Measurements from ENCODE around the gene RAB44.

Gene RAB44

DNA sequence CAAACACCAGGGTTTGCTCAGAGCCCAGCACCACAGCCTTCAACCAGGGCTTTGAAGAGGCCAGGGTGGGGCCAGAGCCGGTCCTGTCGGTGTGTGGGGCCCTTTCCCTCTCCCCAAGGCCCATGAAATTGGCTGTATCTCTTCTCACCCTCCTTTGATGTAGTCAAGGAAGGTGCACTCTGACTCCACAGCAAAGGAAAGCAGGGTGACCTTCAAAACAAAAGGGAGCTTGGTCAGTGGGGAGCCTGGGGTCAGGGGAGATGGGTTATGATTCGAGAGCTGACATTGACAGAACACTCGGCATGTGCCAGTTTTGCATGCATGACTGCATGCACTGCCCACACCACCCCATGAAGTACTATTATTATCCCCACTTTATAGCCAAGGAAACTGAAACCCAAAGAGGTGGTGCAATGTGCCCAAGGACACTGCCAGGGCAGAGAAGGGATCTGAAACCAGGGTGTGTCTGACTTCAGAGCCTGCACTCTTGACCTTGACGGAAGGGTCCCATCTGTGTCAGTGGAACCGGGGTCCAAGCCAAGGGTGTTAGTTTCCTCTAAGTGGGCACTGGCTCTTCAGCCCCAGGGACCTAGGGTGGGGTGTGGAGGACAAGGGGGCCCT lies 55.4 kb downstream of the RAB44 start:
- FAIRE-seq (peak; percentile 95), DNase-seq (ENCODE audit: insufficient read length, low spot score) (no peak)
- peak; percentile 91 for TF ChIP-seq SPI1 (IDR thresholded peaks at IDR 0.05; ENCODE audit: low read depth, low read length)
- TF ChIP-seq TAF1 (IDR thresholded peaks at IDR 0.05; ENCODE audit: low read depth, low read length), result no peak
- TF ChIP-seq PAX5 (IDR thresholded peaks at IDR 0.05; ENCODE audit: insufficient read depth, low read length, severe bottlenecking), result peak; percentile 44

- FAIRE-seq, result no peak
- TF ChIP-seq PAX5 (IDR thresholded peaks at IDR 0.05; ENCODE audit: insufficient read depth, low read length, severe bottlenecking) (no peak), TAF1 (IDR thresholded peaks at IDR 0.05; ENCODE audit: low read depth, low read length) (no peak), POLR2A (IDR thresholded peaks at IDR 0.05; ENCODE audit: low read depth, low read length) (no peak), POU2F2 (IDR thresholded peaks at IDR 0.05; ENCODE audit: low read depth, low read length) (no peak), POLR2AphosphoS5 (IDR thresholded peaks at IDR 0.05; ENCODE audit: low read depth, low read length) (no peak), SPI1 (IDR thresholded peaks at IDR 0.05; ENCODE audit: low read depth, low read length) (no peak)
- no peak for DNase-seq (ENCODE audit: insufficient read length, low spot score)
Measured at GRCh38 chr6:36753671-36754405, 56.2 kb downstream of the RAB44 start.

- TF ChIP-seq POLR2AphosphoS5 (IDR thresholded peaks at IDR 0.05; ENCODE audit: low read depth, low read length) (no peak), POU2F2 (IDR thresholded peaks at IDR 0.05; ENCODE audit: low read depth, low read length) (no peak), POLR2A (IDR thresholded peaks at IDR 0.05; ENCODE audit: low read depth, low read length) (no peak), PAX5 (IDR thresholded peaks at IDR 0.05; ENCODE audit: insufficient read depth, low read length, severe bottlenecking) (no peak), SPI1 (IDR thresholded peaks at IDR 0.05; ENCODE audit: low read depth, low read length) (no peak), TAF1 (IDR thresholded peaks at IDR 0.05; ENCODE audit: low read depth, low read length) (no peak)
- no peak for DNase-seq (ENCODE audit: insufficient read length, low spot score)
- peak; percentile 33 for FAIRE-seq
Measured at GRCh38 chr6:36754582-36755434, 57.2 kb downstream of the RAB44 start.

DNA sequence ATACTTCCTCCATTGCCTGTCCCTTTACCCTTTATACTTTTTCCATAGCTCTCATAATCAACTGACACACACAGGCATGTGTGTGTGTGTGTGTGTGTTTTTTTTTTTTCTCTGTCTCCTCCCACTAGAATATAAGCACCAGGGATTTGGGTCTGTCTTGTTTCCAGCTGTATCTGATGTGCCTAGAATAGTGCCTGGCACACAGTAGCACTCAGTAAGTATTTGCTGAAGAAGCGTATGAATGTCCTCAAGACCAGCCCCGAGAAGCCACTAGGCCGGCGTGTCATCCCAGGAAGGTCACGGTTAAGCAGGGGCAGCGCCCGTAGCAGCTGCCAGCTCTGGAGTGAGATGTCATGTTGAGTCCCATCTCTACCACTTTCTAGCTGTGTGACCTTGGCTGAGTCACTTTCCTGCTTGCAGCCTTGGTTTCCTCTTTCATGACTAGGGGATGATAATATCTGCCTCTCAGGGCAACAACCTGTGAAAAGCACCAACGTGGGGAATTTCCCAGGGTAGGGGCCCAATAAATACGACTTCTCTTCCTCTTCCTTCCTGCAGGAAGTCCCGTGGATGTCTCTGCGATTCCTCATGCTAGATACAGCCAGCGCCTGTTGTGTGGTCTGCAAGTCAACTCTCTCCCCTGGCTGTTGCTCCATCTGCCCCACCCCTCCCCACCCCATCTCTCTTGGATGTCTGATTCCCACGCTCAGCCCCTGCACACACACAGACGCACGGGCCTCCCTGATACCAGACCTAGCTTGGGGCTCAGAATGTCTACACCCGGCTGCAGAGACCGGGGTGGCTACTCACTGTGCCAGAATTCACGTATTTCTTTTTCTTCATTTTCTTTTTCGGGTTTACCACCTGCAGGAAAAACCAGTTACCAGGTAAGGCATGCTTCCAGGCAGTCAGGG lies 58.1 kb downstream of the RAB44 start:
- FAIRE-seq (peak; percentile 93), DNase-seq (ENCODE audit: insufficient read length, low spot score) (no peak)
- TF ChIP-seq POU2F2 (IDR thresholded peaks at IDR 0.05; ENCODE audit: low read depth, low read length) (no peak), POLR2AphosphoS5 (IDR thresholded peaks at IDR 0.05; ENCODE audit: low read depth, low read length) (no peak), SPI1 (IDR thresholded peaks at IDR 0.05; ENCODE audit: low read depth, low read length) (peak; percentile 58; the same call in 1 of the 2 replicates), PAX5 (IDR thresholded peaks at IDR 0.05; ENCODE audit: insufficient read depth, low read length, severe bottlenecking) (peak; percentile 21), POLR2A (IDR thresholded peaks at IDR 0.05; ENCODE audit: low read depth, low read length) (0 out of 2 replicates have a peak, but pooled peaks have one; percentile 28)

- FAIRE-seq (peak; percentile 80), DNase-seq (ENCODE audit: insufficient read length, low spot score) (no peak)
- TF ChIP-seq POLR2A (IDR thresholded peaks at IDR 0.05; ENCODE audit: low read depth, low read length) (no peak), SPI1 (IDR thresholded peaks at IDR 0.05; ENCODE audit: low read depth, low read length) (no peak), POLR2AphosphoS5 (IDR thresholded peaks at IDR 0.05; ENCODE audit: low read depth, low read length) (no peak), POU2F2 (IDR thresholded peaks at IDR 0.05; ENCODE audit: low read depth, low read length) (no peak), TAF1 (IDR thresholded peaks at IDR 0.05; ENCODE audit: low read depth, low read length) (no peak), PAX5 (IDR thresholded peaks at IDR 0.05; ENCODE audit: insufficient read depth, low read length, severe bottlenecking) (no peak)
Measured at GRCh38 chr6:36756786-36757185, 59.2 kb downstream of the RAB44 start.

DNA sequence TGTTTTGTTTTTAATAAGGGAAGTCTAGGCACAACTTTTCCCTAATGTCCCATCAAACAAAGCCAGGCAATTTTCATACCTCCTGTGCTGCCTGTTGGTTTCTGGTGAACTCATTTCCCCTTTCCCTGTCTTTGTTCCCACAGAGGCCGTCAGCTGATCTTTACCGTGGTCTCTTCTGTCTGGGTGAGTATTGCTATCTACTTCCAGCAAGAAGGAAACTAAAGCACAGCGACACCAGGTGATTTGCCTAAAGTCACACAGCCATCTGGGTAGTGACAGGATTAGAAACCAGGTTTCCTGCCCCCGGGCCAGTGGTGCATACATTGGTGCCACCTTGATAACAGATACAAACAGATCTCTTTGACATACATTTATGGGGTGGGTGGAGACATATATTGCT lies 59.6 kb downstream of the RAB44 start:
- FAIRE-seq (peak; percentile 90), DNase-seq (ENCODE audit: insufficient read length, low spot score) (no peak)
- TF ChIP-seq SPI1 (IDR thresholded peaks at IDR 0.05; ENCODE audit: low read depth, low read length) (peak; percentile 36; the same call in 1 of the 2 replicates), POU2F2 (IDR thresholded peaks at IDR 0.05; ENCODE audit: low read depth, low read length) (no peak), TAF1 (IDR thresholded peaks at IDR 0.05; ENCODE audit: low read depth, low read length) (no peak), POLR2AphosphoS5 (IDR thresholded peaks at IDR 0.05; ENCODE audit: low read depth, low read length) (no peak)

DNA sequence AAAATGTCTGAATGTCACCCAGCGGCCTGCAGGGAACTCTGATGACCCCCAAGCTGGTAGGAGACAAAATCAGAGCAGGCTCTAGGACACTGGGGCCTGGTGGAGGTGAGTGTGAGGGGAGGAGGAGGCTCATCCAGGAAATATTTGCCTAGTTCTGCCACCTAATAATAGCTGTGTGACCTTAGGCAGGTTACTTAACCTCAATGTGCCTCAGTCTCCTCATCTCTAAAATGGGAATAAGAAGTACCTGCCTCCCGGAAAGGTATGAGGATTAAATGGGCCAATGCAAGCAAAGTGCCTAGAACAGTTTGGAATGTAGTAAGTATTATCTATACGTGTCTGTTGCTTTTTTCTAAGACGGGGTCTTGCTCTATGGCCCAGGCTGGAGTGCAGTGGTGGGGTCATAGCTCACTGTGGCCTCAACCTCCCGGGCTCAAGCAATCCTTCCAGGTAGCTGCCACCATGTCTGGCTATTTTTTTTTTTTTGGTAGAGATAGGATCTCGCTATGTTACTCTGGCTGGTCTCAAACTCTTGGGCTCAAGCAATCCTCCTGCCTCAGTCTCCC lies 60.4 kb downstream of the RAB44 start:
- TF ChIP-seq POU2F2 (IDR thresholded peaks at IDR 0.05; ENCODE audit: low read depth, low read length) (no peak), TAF1 (IDR thresholded peaks at IDR 0.05; ENCODE audit: low read depth, low read length) (no peak), POLR2A (IDR thresholded peaks at IDR 0.05; ENCODE audit: low read depth, low read length) (no peak), POLR2AphosphoS5 (IDR thresholded peaks at IDR 0.05; ENCODE audit: low read depth, low read length) (no peak), PAX5 (IDR thresholded peaks at IDR 0.05; ENCODE audit: insufficient read depth, low read length, severe bottlenecking) (no peak), SPI1 (IDR thresholded peaks at IDR 0.05; ENCODE audit: low read depth, low read length) (no peak)
- FAIRE-seq (no peak), DNase-seq (ENCODE audit: insufficient read length, low spot score) (no peak)

GRCh38 chr6:36758516-36759147 lies 61.0 kb downstream of the RAB44 start:
- no peak for FAIRE-seq
- no peak for TF ChIP-seq POLR2AphosphoS5 (IDR thresholded peaks at IDR 0.05; ENCODE audit: low read depth, low read length)
- TF ChIP-seq PAX5 (IDR thresholded peaks at IDR 0.05; ENCODE audit: insufficient read depth, low read length, severe bottlenecking), result no peak
- no peak for TF ChIP-seq POU2F2 (IDR thresholded peaks at IDR 0.05; ENCODE audit: low read depth, low read length)
- TF ChIP-seq TAF1 (IDR thresholded peaks at IDR 0.05; ENCODE audit: low read depth, low read length), result no peak
- no peak for TF ChIP-seq SPI1 (IDR thresholded peaks at IDR 0.05; ENCODE audit: low read depth, low read length)
- TF ChIP-seq POLR2A (IDR thresholded peaks at IDR 0.05; ENCODE audit: low read depth, low read length), result no peak
- no peak for DNase-seq (ENCODE audit: insufficient read length, low spot score)

All from GM12891 (cell line).